MG63 (cell line): ENCODE measurements around the gene ACYP2. TPM values are rescaled to one million over a fixed set of nuclear protein-coding genes. Genes with fewer than 3 reads are reported as not detected.
"Not testable (repeated sequence)": the region's sequence is repeated elsewhere in the genome, so short reads cannot be mapped to it uniquely, and the experiment has no call there.

Experiments used
- DNase-seq: peaks from one replicate; pipeline ENCODE4 v3.0.0-alpha.2; 2020
- H3K27me3 ChIP-seq: fragments of 250-450 bp; sonication (Bioruptor Pico); 2 replicates; pipeline ENCODE4 v1.5.1; 2020; ENCODE audit warnings: mild to moderate bottlenecking, moderate library complexity
- H3K36me3 ChIP-seq: fragments of 250-450 bp; sonication (Bioruptor Pico); 2 replicates; pipeline ENCODE4 v1.5.1; 2020; ENCODE audit warnings: mild to moderate bottlenecking, moderate library complexity
- H3K4me3 ChIP-seq: fragments of 250-450 bp; sonication (Bioruptor Pico); 2 replicates; pipeline ENCODE4 v1.5.1; 2020; ENCODE audit warnings: mild to moderate bottlenecking, moderate library complexity
- H3K9me3 ChIP-seq: fragments of 250-450 bp; sonication (Bioruptor Pico); 2 replicates; pipeline ENCODE4 v1.5.1; 2020; ENCODE audit warnings: mild to moderate bottlenecking, moderate library complexity
- total RNA-seq: library from RNA; depleted of rRNA; stranded (reverse); fragments of >200 nt; shearing (Covaris generic); gene quantifications from 2 replicates; pipeline ENCODE4 v1.2.3, GENCODE V29; 2014; ENCODE audit warnings: low replicate concordance; rRNA removed

ACYP2 gene
- total RNA-seq: 2.3 and 6.9 TPM in 2 replicates

GRCh38 chr2:54115284-54116137 is at the start of gene ACYP2:
ACYP2 (plus strand) TSS chr2:54115615.
- Histone ChIP-seq H3K27me3 (no peaks in the 10 kb centered on the region), H3K36me3 (no peaks in the 10 kb centered on the region), H3K4me3 (peak within 1 kb of the TSS; percentile 75), H3K9me3 (peaks cover 6% of the 10 kb centered on the region)
- DNase-seq: peak; percentile 96

- Histone ChIP-seq H3K36me3 (no peaks in the 10 kb centered on the region), H3K9me3 (no peaks in the 10 kb centered on the region), H3K4me3 (no peak overlapping the region), H3K27me3 (no peaks in the 10 kb centered on the region)
- DNase-seq: no peak
These were observed 49.5 kb upstream of the ACYP2 start for GRCh38 chr2:54065891-54066290.

- H3K4me3 ChIP-seq: no peak overlapping the region
- H3K36me3 ChIP-seq: no peaks in the 10 kb centered on the region
- H3K27me3 ChIP-seq: no peaks in the 10 kb centered on the region
- no peaks in the 10 kb centered on the region for H3K9me3 ChIP-seq
- DNase-seq: no peak
These were observed 47.5 kb upstream of the ACYP2 start for GRCh38 chr2:54067851-54068375.

GRCh38 chr2:54072483-54072882 is 42.9 kb upstream of the ACYP2 start:
- not testable (repeated sequence) for DNase-seq, H3K36me3 ChIP-seq, H3K4me3 ChIP-seq, H3K9me3 ChIP-seq, H3K27me3 ChIP-seq

GRCh38 chr2:54073796-54074195 is 41.6 kb upstream of the ACYP2 start:
- H3K27me3 ChIP-seq: no peaks in the 10 kb centered on the region
- H3K4me3 ChIP-seq: no peak overlapping the region
- no peaks in the 10 kb centered on the region for H3K36me3 ChIP-seq
- no peak for DNase-seq
- no peaks in the 10 kb centered on the region for H3K9me3 ChIP-seq

GRCh38 chr2:54074606-54075341 is 40.6 kb upstream of the ACYP2 start:
- Histone ChIP-seq H3K27me3 (no peaks in the 10 kb centered on the region), H3K36me3 (no peaks in the 10 kb centered on the region), H3K9me3 (no peaks in the 10 kb centered on the region), H3K4me3 (no peak overlapping the region)
- DNase-seq: no peak

- H3K36me3 ChIP-seq: no peaks in the 10 kb centered on the region
- no peaks in the 10 kb centered on the region for H3K27me3 ChIP-seq
- DNase-seq: no peak
These were observed 38.8 kb upstream of the ACYP2 start for GRCh38 chr2:54076586-54076985.

GRCh38 chr2:54077088-54077900 is 38.1 kb upstream of the ACYP2 start:
- DNase-seq: no peak
- no peaks in the 10 kb centered on the region for H3K9me3 ChIP-seq

More at GRCh38 chr2:54076586-54076985, 38.8 kb upstream of the ACYP2 start:
- no peak overlapping the region for H3K4me3 ChIP-seq
- no peaks in the 10 kb centered on the region for H3K9me3 ChIP-seq

GRCh38 chr2:54079331-54079730 is 36.1 kb upstream of the ACYP2 start:
- DNase-seq: no peak
- Histone ChIP-seq H3K9me3 (no peaks in the 10 kb centered on the region), H3K27me3 (no peaks in the 10 kb centered on the region), H3K36me3 (no peaks in the 10 kb centered on the region), H3K4me3 (no peak overlapping the region)

More at GRCh38 chr2:54077088-54077900, 38.1 kb upstream of the ACYP2 start:
- Histone ChIP-seq H3K4me3 (no peak overlapping the region), H3K36me3 (no peaks in the 10 kb centered on the region), H3K27me3 (no peaks in the 10 kb centered on the region)

GRCh38 chr2:54081574-54081973 is 33.8 kb upstream of the ACYP2 start:
- Histone ChIP-seq H3K9me3 (no peaks in the 10 kb centered on the region), H3K4me3 (no peak overlapping the region), H3K27me3 (no peaks in the 10 kb centered on the region), H3K36me3 (no peaks in the 10 kb centered on the region)
- DNase-seq: no peak

- DNase-seq: no peak
- Histone ChIP-seq H3K9me3 (no peaks in the 10 kb centered on the region), H3K36me3 (no peaks in the 10 kb centered on the region), H3K4me3 (no peak overlapping the region), H3K27me3 (no peaks in the 10 kb centered on the region)
These were observed 32.4 kb upstream of the ACYP2 start for GRCh38 chr2:54083021-54083420.

GRCh38 chr2:54083445-54083844 is 32.0 kb upstream of the ACYP2 start:
- Histone ChIP-seq H3K4me3 (no peak overlapping the region), H3K27me3 (no peaks in the 10 kb centered on the region), H3K36me3 (no peaks in the 10 kb centered on the region), H3K9me3 (no peaks in the 10 kb centered on the region)
- no peak for DNase-seq

GRCh38 chr2:54084600-54084999 is 30.8 kb upstream of the ACYP2 start:
- H3K9me3 ChIP-seq: no peaks in the 10 kb centered on the region
- H3K36me3 ChIP-seq: no peaks in the 10 kb centered on the region
- DNase-seq: no peak
- no peaks in the 10 kb centered on the region for H3K27me3 ChIP-seq
- no peak overlapping the region for H3K4me3 ChIP-seq

- H3K36me3 ChIP-seq: no peaks in the 10 kb centered on the region
- H3K4me3 ChIP-seq: no peak overlapping the region
- no peaks in the 10 kb centered on the region for H3K27me3 ChIP-seq
- H3K9me3 ChIP-seq: no peaks in the 10 kb centered on the region
- no peak for DNase-seq
These were observed 30.3 kb upstream of the ACYP2 start for GRCh38 chr2:54085069-54085468.

GRCh38 chr2:54086157-54086556 is 29.3 kb upstream of the ACYP2 start:
- Histone ChIP-seq H3K4me3 (no peak overlapping the region), H3K27me3 (no peaks in the 10 kb centered on the region), H3K9me3 (no peaks in the 10 kb centered on the region), H3K36me3 (no peaks in the 10 kb centered on the region)
- no peak for DNase-seq

GRCh38 chr2:54088191-54088634 is 27.2 kb upstream of the ACYP2 start:
- Histone ChIP-seq H3K27me3 (no peaks in the 10 kb centered on the region), H3K9me3 (no peaks in the 10 kb centered on the region), H3K4me3 (no peak overlapping the region), H3K36me3 (no peaks in the 10 kb centered on the region)
- DNase-seq: no peak

- DNase-seq: no peak
- H3K36me3 ChIP-seq: no peaks in the 10 kb centered on the region
- no peaks in the 10 kb centered on the region for H3K9me3 ChIP-seq
- H3K4me3 ChIP-seq: no peak overlapping the region
- no peaks in the 10 kb centered on the region for H3K27me3 ChIP-seq
These were observed 26.7 kb upstream of the ACYP2 start for GRCh38 chr2:54088719-54089118.
